Osteocyte (in vitro differentiated cells): ENCODE data around the gene NPR2. TPM values are rescaled to one million over a fixed set of nuclear protein-coding genes. Genes with fewer than 3 reads are reported as not detected.

ENCODE experiments used
- DNase-seq: peaks from one replicate; pipeline ENCODE4 v3.0.0; 2021; ENCODE audit warnings: mixed read lengths; ENCODE audit not compliant: unreplicated experiment; ENCODE audit errors: extremely low spot score
- H3K27ac Mint-ChIP-seq: one replicate; pipeline ENCODE4 v1.8.0; 2021; ENCODE audit warnings: mild to moderate bottlenecking, mixed read lengths; ENCODE audit not compliant: unreplicated experiment
- H3K27me3 Mint-ChIP-seq: one replicate; pipeline ENCODE4 v1.8.0; 2021; ENCODE audit warnings: mixed read lengths; ENCODE audit not compliant: unreplicated experiment
- H3K36me3 Mint-ChIP-seq: one replicate; pipeline ENCODE4 v1.8.0; 2021; ENCODE audit warnings: mixed read lengths; ENCODE audit not compliant: unreplicated experiment
- H3K4me1 Mint-ChIP-seq: one replicate; pipeline ENCODE4 v1.8.0; 2021; ENCODE audit warnings: mixed read lengths; ENCODE audit not compliant: unreplicated experiment
- H3K4me3 Mint-ChIP-seq: one replicate; pipeline ENCODE4 v1.8.0; 2021; ENCODE audit warnings: mild to moderate bottlenecking, moderate library complexity, mixed read lengths; ENCODE audit not compliant: unreplicated experiment
- H3K9me3 Mint-ChIP-seq: one replicate; pipeline ENCODE4 v1.8.0; 2021; ENCODE audit warnings: mixed read lengths; ENCODE audit not compliant: unreplicated experiment
- CTCF ChIP-seq: fragments of 200-600 bp; sonication (generic); IDR thresholded peaks from 2 replicates; pipeline ENCODE4 v1.5.0; 2021; ENCODE audit warnings: antibody characterized with exemption, mild to moderate bottlenecking, moderate library complexity
- total RNA-seq: library from RNA; stranded (reverse); gene quantifications from 2 replicates; pipeline ENCODE4 v1.2.1, GENCODE V29; 2021

NPR2 gene
- total RNA-seq, 1 donor from 2014 or later, result 28.1 TPM

- no peak for DNase-seq
- H3K9me3 Mint-ChIP-seq, result no peaks in the 10 kb centered on the region
- no peaks in the 10 kb centered on the region for H3K27me3 Mint-ChIP-seq
- peak within 1 kb of the TSS; percentile 96 for H3K4me3 Mint-ChIP-seq
- peaks cover 31% of the 10 kb centered on the region for H3K4me1 Mint-ChIP-seq
- H3K36me3 Mint-ChIP-seq, result no peaks in the 10 kb centered on the region
- peak within 1 kb of the TSS; percentile 95 for H3K27ac Mint-ChIP-seq
- no peak for TF ChIP-seq CTCF
Measured at GRCh38 chr9:35828716-35829083, 37.3 kb downstream of the NPR2 start, which contains the start of gene FAM221B. FAM221B (minus strand) TSS chr9:35828732; CDS start chr9:35826161, 2,571 bp downstream.

GRCh38 chr9:35829084-35829763, 37.8 kb downstream of the NPR2 start, which contains the start of gene TMEM8B:
TMEM8B (plus strand) TSS chr9:35829228; CDS start chr9:35829448, 220 bp downstream.
- DNase-seq, result peak; percentile 97
- H3K4me3 Mint-ChIP-seq, result peak within 1 kb of the TSS; percentile 96
- no peaks in the 10 kb centered on the region for H3K9me3 Mint-ChIP-seq
- TF ChIP-seq CTCF, result no peak
- no peaks in the 10 kb centered on the region for H3K27me3 Mint-ChIP-seq
- H3K36me3 Mint-ChIP-seq, result no peaks in the 10 kb centered on the region
- peak within 1 kb of the TSS; percentile 95 for H3K27ac Mint-ChIP-seq
- H3K4me1 Mint-ChIP-seq, result peaks cover 34% of the 10 kb centered on the region

GRCh38 chr9:35829764-35830096, 38.3 kb downstream of the NPR2 start:
- Mint-ChIP-seq H3K27ac (peak overlapping the region; percentile 87), H3K9me3 (no peaks in the 10 kb centered on the region), H3K27me3 (no peaks in the 10 kb centered on the region), H3K4me3 (peak overlapping the region; percentile 83), H3K4me1 (peaks cover 35% of the 10 kb centered on the region), H3K36me3 (no peaks in the 10 kb centered on the region)
- DNase-seq, result no peak
- TF ChIP-seq CTCF, result no peak

GRCh38 chr9:35831040-35831439, 39.6 kb downstream of the NPR2 start:
- no peak overlapping the region for H3K27ac Mint-ChIP-seq
- no peaks in the 10 kb centered on the region for H3K9me3 Mint-ChIP-seq
- H3K36me3 Mint-ChIP-seq, result peaks cover 4% of the 10 kb centered on the region
- H3K4me1 Mint-ChIP-seq, result peaks cover 35% of the 10 kb centered on the region
- no peaks in the 10 kb centered on the region for H3K27me3 Mint-ChIP-seq
- TF ChIP-seq CTCF, result no peak
- no peak for DNase-seq
- peak overlapping the region; percentile 12 for H3K4me3 Mint-ChIP-seq

GRCh38 chr9:35832814-35833213, 41.4 kb downstream of the NPR2 start:
- H3K4me1 Mint-ChIP-seq, result peaks cover 31% of the 10 kb centered on the region
- H3K36me3 Mint-ChIP-seq, result peaks cover 6% of the 10 kb centered on the region
- no peaks in the 10 kb centered on the region for H3K27me3 Mint-ChIP-seq
- no peak for TF ChIP-seq CTCF
- no peak for DNase-seq
- H3K4me3 Mint-ChIP-seq, result no peak overlapping the region
- H3K9me3 Mint-ChIP-seq, result no peaks in the 10 kb centered on the region
- no peak overlapping the region for H3K27ac Mint-ChIP-seq
